WTC11 (cell line): ENCODE results near the gene BCO1. TPM values are rescaled to one million over a fixed set of nuclear protein-coding genes. Genes with fewer than 3 reads are reported as not detected.

Experiments
- ATAC-seq: fragments of 200-7000 bp; cut with Tn5 transposase; 2 replicates; pipeline ENCODE4 v1.10.0; 2021; ENCODE audit warnings: mild to moderate bottlenecking, moderate library complexity
- CTCF ChIA-PET: fragments of 300-600 bp; sonication (Branson Sonifier 250); formaldehyde crosslinking; loops from one replicate; lab custom pipeline; 2021; ENCODE audit warnings: antibody characterized with exemption; lab: Charles Lee
- POLR2A ChIA-PET: fragments of 350-600 bp; sonication (Branson Sonifier 250); formaldehyde crosslinking; loops from one replicate; lab custom pipeline; 2021; ENCODE audit warnings: antibody characterized with exemption; lab: Charles Lee
- DNase-seq: peaks from one replicate; pipeline ENCODE4 v3.0.0; 2021; ENCODE audit warnings: low spot score
- H3K27ac Mint-ChIP-seq: 2 replicates; pipeline ENCODE4 v1.8.0; 2021; ENCODE audit warnings: mixed read lengths
- H3K27me3 Mint-ChIP-seq: 2 replicates; pipeline ENCODE4 v1.8.0; 2021; ENCODE audit warnings: low read depth, mild to moderate bottlenecking, moderate library complexity, mixed read lengths
- H3K36me3 Mint-ChIP-seq: 2 replicates; pipeline ENCODE4 v1.8.0; 2021; ENCODE audit warnings: mixed read lengths
- H3K4me1 Mint-ChIP-seq: 2 replicates; pipeline ENCODE4 v1.8.0; 2022; ENCODE audit warnings: mixed read lengths
- H3K4me3 Mint-ChIP-seq: 2 replicates; pipeline ENCODE4 v1.8.0; 2021; ENCODE audit warnings: mild to moderate bottlenecking, moderate library complexity, mixed read lengths
- H3K9me3 Mint-ChIP-seq: 2 replicates; pipeline ENCODE4 v1.8.0; 2021; ENCODE audit warnings: mixed read lengths
- CBFB ChIP-seq: sonication (generic); formaldehyde crosslinking; IDR thresholded peaks from 2 replicates; pipeline ENCODE4 v1.8.1; 2022; ENCODE audit warnings: mild to moderate bottlenecking, low read depth, missing genetic modification reagents
- ESRRA ChIP-seq: sonication (generic); formaldehyde crosslinking; IDR thresholded peaks from 2 replicates; pipeline ENCODE4 v1.8.1; 2022; ENCODE audit warnings: mild to moderate bottlenecking, missing genetic modification reagents, borderline replicate concordance
- GTF2I ChIP-seq: fragments of 250-450 bp; sonication (Bioruptor Pico); conservative IDR thresholded peaks from 2 replicates; pipeline ENCODE4 v1.4.0; 2021; ENCODE audit warnings: mild to moderate bottlenecking
- IRF2 ChIP-seq: sonication (generic); formaldehyde crosslinking; IDR thresholded peaks from 2 replicates; pipeline ENCODE4 v1.8.0; 2022; ENCODE audit warnings: low read depth, missing genetic modification reagents, borderline replicate concordance
- JAZF1 ChIP-seq: fragments of 250-450 bp; sonication (Bioruptor Pico); IDR thresholded peaks from 2 replicates; pipeline ENCODE4 v1.9.0; 2021; ENCODE audit warnings: moderate library complexity, mild to moderate bottlenecking, inconsistent platforms
- KAT7 ChIP-seq: sonication (generic); formaldehyde crosslinking; IDR thresholded peaks from 2 replicates; pipeline ENCODE4 v1.8.1; 2023; ENCODE audit warnings: missing genetic modification reagents, mild to moderate bottlenecking, borderline replicate concordance
- NFATC4 ChIP-seq: fragments of 250-450 bp; sonication (Bioruptor Pico); IDR thresholded peaks from 2 replicates; pipeline ENCODE4 v1.9.0; 2021; ENCODE audit warnings: mild to moderate bottlenecking
- NR1H2 ChIP-seq: sonication (generic); formaldehyde crosslinking; IDR thresholded peaks from 2 replicates; pipeline ENCODE4 v1.9.0; 2021; ENCODE audit warnings: mild to moderate bottlenecking, moderate library complexity, missing genetic modification reagents
- PRDM15 ChIP-seq: sonication (generic); formaldehyde crosslinking; IDR thresholded peaks from 2 replicates; pipeline ENCODE4 v1.8.0; 2022; ENCODE audit warnings: missing genetic modification reagents
- SMAD3 ChIP-seq: sonication (generic); formaldehyde crosslinking; IDR thresholded peaks from 2 replicates; pipeline ENCODE4 v1.8.0; 2022; ENCODE audit warnings: missing genetic modification reagents, mild to moderate bottlenecking, borderline replicate concordance
- SOX15 ChIP-seq: fragments of 250-450 bp; sonication (Bioruptor Pico); IDR thresholded peaks from 2 replicates; pipeline ENCODE4 v1.9.0; 2021; ENCODE audit warnings: mild to moderate bottlenecking
- TEAD4 ChIP-seq: sonication (generic); formaldehyde crosslinking; IDR thresholded peaks from 2 replicates; pipeline ENCODE4 v1.8.0; 2022; ENCODE audit warnings: mild to moderate bottlenecking, missing genetic modification reagents
- USF2 ChIP-seq: sonication (generic); formaldehyde crosslinking; IDR thresholded peaks from 2 replicates; pipeline ENCODE4 v1.8.1; 2023; ENCODE audit warnings: mild to moderate bottlenecking, missing genetic modification reagents, moderate library complexity
- ZBTB43 ChIP-seq: sonication (generic); formaldehyde crosslinking; IDR thresholded peaks from 2 replicates; pipeline ENCODE4 v1.8.1; 2023; ENCODE audit warnings: mild to moderate bottlenecking, missing genetic modification reagents
- ZNF263 ChIP-seq: sonication (generic); formaldehyde crosslinking; IDR thresholded peaks from 2 replicates; pipeline ENCODE4 v1.8.1; 2022; ENCODE audit warnings: low read depth, mild to moderate bottlenecking, moderate library complexity, missing genetic modification reagents
- ZNF416 ChIP-seq: fragments of 250-450 bp; sonication (Bioruptor Pico); IDR thresholded peaks from 2 replicates; pipeline ENCODE4 v1.9.0; 2021; ENCODE audit warnings: mild to moderate bottlenecking, inconsistent platforms
- ZNF425 ChIP-seq: fragments of 250-450 bp; sonication (Bioruptor Pico); conservative IDR thresholded peaks from 2 replicates; pipeline ENCODE4 v1.9.0; 2021; ENCODE audit warnings: mild to moderate bottlenecking
- total RNA-seq: library from RNA; stranded (reverse); gene quantifications from 3 replicates; pipeline ENCODE4 v1.2.3, GENCODE V29; 2021
- TF ChIP-seq, protein P1 (sequence below): sonication (generic); formaldehyde crosslinking; IDR thresholded peaks from 2 replicates; pipeline ENCODE4 v1.8.1; 2022; ENCODE audit warnings: missing genetic modification reagents, borderline replicate concordance

BCO1 gene
- total RNA-seq, 1 experiment from 2014 or later, result 0.15 TPM

DNA sequence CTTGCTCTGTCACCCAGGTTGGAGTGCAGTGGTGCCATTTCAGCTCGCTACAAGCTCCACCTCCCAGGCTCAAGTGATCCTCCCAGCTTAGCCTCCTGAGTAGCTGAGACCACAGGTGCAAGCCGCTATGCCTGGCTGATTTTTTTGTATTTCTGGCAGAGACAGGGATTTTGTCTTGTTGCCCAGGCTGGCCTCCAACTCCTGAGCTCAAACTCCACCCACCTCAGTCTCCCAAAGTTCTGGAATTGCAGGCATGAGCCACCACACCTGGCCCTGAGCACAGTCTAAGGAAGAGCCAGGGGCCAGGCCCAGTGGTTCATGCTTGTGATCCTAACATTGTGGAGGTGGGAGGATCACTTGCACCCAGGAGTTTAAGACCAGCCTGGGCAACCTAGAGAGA, 21.8 kb upstream of the BCO1 start (continued):
- no peak for TF ChIP-seq KAT7 (CRISPR knock-in tag)
- TF ChIP-seq NFATC4 (CRISPR knock-in tag), result no peak
- TF ChIP-seq, all 79 proteins: peak for 0

GRCh38 chr16:81219151-81219550, 19.3 kb upstream of the BCO1 start:
- DNase-seq, result no peak

GRCh38 chr16:81220349-81220748, 18.1 kb upstream of the BCO1 start:
- ChIA-PET CTCF (interaction anchor here (1.2 to 2.9 kb wide), 2 partner anchors 15 to 41 kb away, joined by 4 to 14 read pairs; no protein-coding TSS in a partner anchor), POLR2A (interaction anchor here (0.7 kb wide), 1 partner anchor 786 kb away, joined by 3 read pairs; no protein-coding TSS in a partner anchor)
- no peak overlapping the region for H3K27ac Mint-ChIP-seq
- no peaks in the 10 kb centered on the region for H3K9me3 Mint-ChIP-seq
- ATAC-seq, result no peak
- TF ChIP-seq ZNF416 (CRISPR knock-in tag) (no peak), ZNF425 (CRISPR knock-in tag) (no peak)
- H3K4me3 Mint-ChIP-seq, result no peak overlapping the region
- no peaks in the 10 kb centered on the region for H3K4me1 Mint-ChIP-seq
- DNase-seq, result no peak
- H3K36me3 Mint-ChIP-seq, result no peaks in the 10 kb centered on the region
- no peaks in the 10 kb centered on the region for H3K27me3 Mint-ChIP-seq

More at GRCh38 chr16:81219151-81219550, 19.3 kb upstream of the BCO1 start:
- no peaks in the 10 kb centered on the region for H3K9me3 Mint-ChIP-seq
- H3K4me1 Mint-ChIP-seq, result no peaks in the 10 kb centered on the region
- POLR2A ChIA-PET, result no interaction called here
- TF ChIP-seq, protein P1, sequence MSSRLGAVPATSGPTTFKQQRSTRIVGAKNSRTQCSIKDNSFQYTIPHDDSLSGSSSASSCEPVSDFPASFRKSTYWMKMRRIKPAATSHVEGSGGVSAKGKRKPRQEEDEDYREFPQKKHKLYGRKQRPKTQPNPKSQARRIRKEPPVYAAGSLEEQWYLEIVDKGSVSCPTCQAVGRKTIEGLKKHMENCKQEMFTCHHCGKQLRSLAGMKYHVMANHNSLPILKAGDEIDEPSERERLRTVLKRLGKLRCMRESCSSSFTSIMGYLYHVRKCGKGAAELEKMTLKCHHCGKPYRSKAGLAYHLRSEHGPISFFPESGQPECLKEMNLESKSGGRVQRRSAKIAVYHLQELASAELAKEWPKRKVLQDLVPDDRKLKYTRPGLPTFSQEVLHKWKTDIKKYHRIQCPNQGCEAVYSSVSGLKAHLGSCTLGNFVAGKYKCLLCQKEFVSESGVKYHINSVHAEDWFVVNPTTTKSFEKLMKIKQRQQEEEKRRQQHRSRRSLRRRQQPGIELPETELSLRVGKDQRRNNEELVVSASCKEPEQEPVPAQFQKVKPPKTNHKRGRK (CRISPR knock-in tag), result no peak
- TF ChIP-seq SMAD3 (no peak), JAZF1 (no peak)
- CTCF ChIA-PET, result interaction anchor here (0.7 to 1.6 kb wide), 2 partner anchors 8 to 14 kb away, joined by 3 to 7 read pairs; no protein-coding TSS in a partner anchor
- ATAC-seq, result no peak
- H3K4me3 Mint-ChIP-seq, result no peak overlapping the region
- H3K27ac Mint-ChIP-seq, result no peak overlapping the region
- H3K36me3 Mint-ChIP-seq, result no peaks in the 10 kb centered on the region
- no peaks in the 10 kb centered on the region for H3K27me3 Mint-ChIP-seq

DNA sequence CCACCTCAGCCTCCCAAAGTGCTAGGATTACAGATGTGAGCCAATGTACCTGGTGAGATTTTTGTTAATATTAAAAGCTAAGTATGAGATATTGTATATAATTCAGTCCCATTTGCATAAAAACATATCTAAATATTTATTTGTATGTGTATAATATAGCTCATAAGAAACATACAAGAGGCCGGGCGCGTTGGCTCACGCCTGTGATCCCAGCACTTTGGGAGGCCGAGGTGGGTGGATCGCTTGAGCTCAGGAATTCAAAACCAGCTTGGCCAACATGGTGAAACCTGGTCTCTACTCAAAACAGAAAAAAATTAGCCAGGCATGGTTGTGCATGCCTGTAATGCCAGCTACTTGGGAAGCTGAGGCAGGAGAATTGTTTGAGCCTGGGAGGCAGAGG, 16.8 kb upstream of the BCO1 start:
- POLR2A ChIA-PET, result no interaction called here
- Mint-ChIP-seq H3K27me3 (no peaks in the 10 kb centered on the region), H3K27ac (no peak overlapping the region), H3K36me3 (no peaks in the 10 kb centered on the region), H3K9me3 (no peaks in the 10 kb centered on the region), H3K4me3 (no peak overlapping the region), H3K4me1 (no peaks in the 10 kb centered on the region)
- CTCF ChIA-PET, result interaction anchor here (0.5 to 2.9 kb wide), 3 partner anchors 17 to 607 kb away, joined by 4 to 14 read pairs (median 5); partner anchors contain the start of gene BCO1
- no peak for ATAC-seq
- no peak for DNase-seq
- TF ChIP-seq ZNF263 (CRISPR knock-in tag) (no peak), ZBTB43 (CRISPR knock-in tag) (no peak), SOX15 (CRISPR knock-in tag) (no peak), PRDM15 (CRISPR knock-in tag) (no peak), ESRRA (no peak), TEAD4 (CRISPR knock-in tag) (no peak), CBFB (CRISPR knock-in tag) (no peak), USF2 (no peak), GTF2I (CRISPR knock-in tag) (no peak), NR1H2 (CRISPR knock-in tag) (no peak), IRF2 (no peak)
- TF ChIP-seq, protein P1 (CRISPR knock-in tag), result no peak
